HG02870 (cell line): ENCODE measurements around the gene ZNF722.
"Not testable (repeated sequence)": the region's sequence is repeated elsewhere in the genome, so short reads cannot be mapped to it uniquely, and the experiment has no call there.

Experiments used
- ATAC-seq: cut with Tn5 transposase; IDR thresholded peaks from one replicate; pipeline ENCODE4 v1.9.1; 2021; ENCODE audit warnings: mild to moderate bottlenecking, moderate library complexity; ENCODE audit not compliant: unreplicated experiment

The ZNF722 gene

GRCh38 chr7:63998549-63998948 lies at the start of gene ZNF722:
Gene ZNF722 (plus strand): TSS chr7:63998849. CDS start chr7:63998962, 113 bp downstream.
- ATAC-seq, result no peak

GRCh38 chr7:63953181-63953580 lies 45.5 kb upstream of the ZNF722 start:
- ATAC-seq, result no peak

- no peak for ATAC-seq
These were observed 30.0 kb upstream of the ZNF722 start for GRCh38 chr7:63968629-63969028.

- not testable (repeated sequence) for ATAC-seq
These were observed 16.8 kb downstream of the ZNF722 start for GRCh38 chr7:64015496-64015895.

- no peak for ATAC-seq
These were observed 36.7 kb downstream of the ZNF722 start for GRCh38 chr7:64035388-64035787.

- no peak for ATAC-seq
These were observed 38.4 kb downstream of the ZNF722 start for GRCh38 chr7:64037095-64037494.

GRCh38 chr7:64045301-64046040 lies 46.8 kb downstream of the ZNF722 start, which contains the start of gene ZNF727:
Gene ZNF727 (plus strand): TSS chr7:64045434. CDS start chr7:64045622, 188 bp downstream.
- no peak for ATAC-seq

- no peak for ATAC-seq
These were observed 47.4 kb downstream of the ZNF722 start for GRCh38 chr7:64046041-64046389.
